Hepatocyte (in vitro differentiated cells): ENCODE results near the gene ATAD1.

ENCODE experiments used
- CTCF ChIP-seq: fragments of 200-600 bp; sonication (generic); IDR thresholded peaks from 2 replicates; pipeline ENCODE4 v1.5.1; 2016; ENCODE audit warnings: antibody characterized with exemption, mild to moderate bottlenecking; ENCODE audit not compliant: poor library complexity
- EZH2 ChIP-seq: fragments of 200-600 bp; sonication (generic); IDR thresholded peaks from 2 replicates; pipeline ENCODE4 v1.6.1; 2016; ENCODE audit warnings: antibody characterized with exemption, mild to moderate bottlenecking, borderline replicate concordance
- EZH2phosphoT487 ChIP-seq: fragments of 200-600 bp; sonication (generic); IDR thresholded peaks from one replicate; pipeline ENCODE4 v1.6.1; 2018; ENCODE audit warnings: antibody characterized with exemption, mild to moderate bottlenecking, low read depth, moderate library complexity; ENCODE audit not compliant: unreplicated experiment, severe bottlenecking

- no peak for TF ChIP-seq CTCF
- no peak for TF ChIP-seq EZH2phosphoT487
- no peak for TF ChIP-seq EZH2
These were observed 101.7 kb downstream of the ATAD1 start for GRCh38 chr10:87716348-87716670.
